SK-N-SH treated with all-trans-retinoic acid at 6 μM for 48 hours (cell line): ENCODE results near the gene CHAF1B.

Experiments
- ATAC-seq: fragments of 200-7000 bp; cut with Tn5 transposase; 3 replicates; pipeline ENCODE4 v1.9.1; 2020; ENCODE audit warnings: mild to moderate bottlenecking, moderate library complexity
- ARNTL ChIP-seq: fragments of 450-650 bp; formaldehyde crosslinking; IDR thresholded peaks from 2 replicates; pipeline ENCODE4 v1.5.0; 2020; ENCODE audit warnings: low read depth, mild to moderate bottlenecking, moderate library complexity, borderline replicate concordance
- BACH2 ChIP-seq: fragments of 250-450 bp; sonication (Bioruptor Pico); IDR thresholded peaks from 2 replicates; pipeline ENCODE4 v1.9.0; 2021; ENCODE audit warnings: mild to moderate bottlenecking, borderline replicate concordance
- CREB5 ChIP-seq: fragments of 250-450 bp; sonication (Bioruptor Pico); IDR thresholded peaks from 2 replicates; pipeline ENCODE4 v1.5.1; 2020; ENCODE audit warnings: low read depth, mild to moderate bottlenecking, moderate library complexity
- CSDC2 ChIP-seq: fragments of 250-450 bp; sonication (Bioruptor Pico); IDR thresholded peaks from 2 replicates; pipeline ENCODE4 v1.5.0; 2020; ENCODE audit warnings: mild to moderate bottlenecking, moderate library complexity
- CSRNP3 ChIP-seq: fragments of 250-450 bp; sonication (Bioruptor Pico); IDR thresholded peaks from 2 replicates; pipeline ENCODE4 v1.5.1; 2021; ENCODE audit warnings: mild to moderate bottlenecking, moderate library complexity
- ESRRG ChIP-seq: fragments of 250-450 bp; sonication (Bioruptor Pico); IDR thresholded peaks from 2 replicates; pipeline ENCODE4 v1.6.1; 2021; ENCODE audit warnings: mild to moderate bottlenecking
- GLIS3 ChIP-seq: fragments of 250-450 bp; sonication (Bioruptor Pico); IDR thresholded peaks from 2 replicates; pipeline ENCODE4 v1.5.0; 2020; ENCODE audit warnings: mild to moderate bottlenecking, moderate library complexity
- ISL1 ChIP-seq: fragments of 250-450 bp; sonication (Bioruptor Pico); IDR thresholded peaks from 2 replicates; pipeline ENCODE4 v2.1.2; 2022; ENCODE audit warnings: mild to moderate bottlenecking, moderate library complexity
- OSR1 ChIP-seq: fragments of 250-450 bp; sonication (Bioruptor Pico); IDR thresholded peaks from 2 replicates; pipeline ENCODE4 v1.8.0; 2022; ENCODE audit warnings: moderate library complexity, mild to moderate bottlenecking, inconsistent platforms
- PATZ1 ChIP-seq: fragments of 250-450 bp; sonication (Bioruptor Pico); IDR thresholded peaks from 2 replicates; pipeline ENCODE4 v1.8.0; 2020; ENCODE audit warnings: mild to moderate bottlenecking, moderate library complexity, borderline replicate concordance
- POU6F1 ChIP-seq: fragments of 250-450 bp; sonication (Bioruptor Pico); IDR thresholded peaks from 2 replicates; pipeline ENCODE4 v1.8.0; 2021; ENCODE audit warnings: low read depth, mild to moderate bottlenecking, moderate library complexity, borderline replicate concordance
- PPARA ChIP-seq: fragments of 250-450 bp; sonication (Bioruptor Pico); IDR thresholded peaks from 2 replicates; pipeline ENCODE4 v1.5.0; 2020; ENCODE audit warnings: mild to moderate bottlenecking, borderline replicate concordance
- RARB ChIP-seq: fragments of 250-450 bp; sonication (Bioruptor Pico); IDR thresholded peaks from 2 replicates; pipeline ENCODE4 v1.8.0; 2021; ENCODE audit warnings: mild to moderate bottlenecking, moderate library complexity
- TCF4 ChIP-seq: fragments of 250-450 bp; sonication (Bioruptor Pico); IDR thresholded peaks from 2 replicates; pipeline ENCODE4 v1.8.0; 2021; ENCODE audit warnings: mild to moderate bottlenecking, moderate library complexity, borderline replicate concordance
- TSHZ2 ChIP-seq: fragments of 250-450 bp; sonication (Bioruptor Pico); IDR thresholded peaks from 2 replicates; pipeline ENCODE4 v1.5.0; 2020; ENCODE audit warnings: mild to moderate bottlenecking, moderate library complexity
- ZC3H10 ChIP-seq: fragments of 250-450 bp; sonication (Bioruptor Pico); IDR thresholded peaks from 2 replicates; pipeline ENCODE4 v1.5.1; 2021; ENCODE audit warnings: mild to moderate bottlenecking, moderate library complexity
- ZFP3 ChIP-seq: fragments of 250-450 bp; sonication (Bioruptor Pico); IDR thresholded peaks from 2 replicates; pipeline ENCODE4 v1.5.0; 2020; ENCODE audit warnings: mild to moderate bottlenecking, moderate library complexity
- ZFP30 ChIP-seq: fragments of 450-650 bp; formaldehyde crosslinking; IDR thresholded peaks from 2 replicates; pipeline ENCODE4 v1.5.0; 2022; ENCODE audit warnings: mild to moderate bottlenecking, moderate library complexity
- ZNF565 ChIP-seq: fragments of 450-650 bp; formaldehyde crosslinking; conservative IDR thresholded peaks from 2 replicates; pipeline ENCODE4 v1.5.0; 2020; ENCODE audit warnings: low read depth, mild to moderate bottlenecking, moderate library complexity
- ZNF8 ChIP-seq: fragments of 450-650 bp; formaldehyde crosslinking; IDR thresholded peaks from 2 replicates; pipeline ENCODE4 v1.5.0; 2020; ENCODE audit warnings: mild to moderate bottlenecking, moderate library complexity

Gene CHAF1B

GRCh38 chr21:36400719-36401118, 15.5 kb downstream of the CHAF1B start (continued):
- no peak for TF ChIP-seq CSDC2

GRCh38 chr21:36402339-36402738, 17.1 kb downstream of the CHAF1B start:
- ATAC-seq, result no peak
- TF ChIP-seq PATZ1 (CRISPR knock-in tag) (no peak), CSRNP3 (no peak), ESRRG (CRISPR knock-in tag) (no peak), CREB5 (CRISPR knock-in tag) (no peak), ZNF8 (no peak), OSR1 (CRISPR knock-in tag) (no peak), ZFP30 (CRISPR knock-in tag) (no peak), ZC3H10 (no peak), ISL1 (CRISPR knock-in tag) (no peak), ZFP3 (CRISPR knock-in tag) (no peak), ZNF565 (CRISPR knock-in tag) (no peak), GLIS3 (CRISPR knock-in tag) (no peak), TCF4 (CRISPR knock-in tag) (no peak), TSHZ2 (CRISPR knock-in tag) (no peak)

- no peak for ATAC-seq
Observed at GRCh38 chr21:36403713-36404112, 18.5 kb downstream of the CHAF1B start.

More at GRCh38 chr21:36403713-36404112, 18.5 kb downstream of the CHAF1B start:
- TF ChIP-seq PATZ1 (CRISPR knock-in tag) (no peak), BACH2 (no peak), CSDC2 (no peak), PPARA (CRISPR knock-in tag) (no peak), ARNTL (no peak), CSRNP3 (no peak), RARB (CRISPR knock-in tag) (no peak), CREB5 (CRISPR knock-in tag) (no peak), ISL1 (CRISPR knock-in tag) (no peak), ESRRG (CRISPR knock-in tag) (no peak), POU6F1 (no peak)
